ENCODE measurements around the gene KIF15.
A peak's percentile ranks its signal among the peaks of the same experiment; 100 is the strongest.

Gene KIF15, protein sequence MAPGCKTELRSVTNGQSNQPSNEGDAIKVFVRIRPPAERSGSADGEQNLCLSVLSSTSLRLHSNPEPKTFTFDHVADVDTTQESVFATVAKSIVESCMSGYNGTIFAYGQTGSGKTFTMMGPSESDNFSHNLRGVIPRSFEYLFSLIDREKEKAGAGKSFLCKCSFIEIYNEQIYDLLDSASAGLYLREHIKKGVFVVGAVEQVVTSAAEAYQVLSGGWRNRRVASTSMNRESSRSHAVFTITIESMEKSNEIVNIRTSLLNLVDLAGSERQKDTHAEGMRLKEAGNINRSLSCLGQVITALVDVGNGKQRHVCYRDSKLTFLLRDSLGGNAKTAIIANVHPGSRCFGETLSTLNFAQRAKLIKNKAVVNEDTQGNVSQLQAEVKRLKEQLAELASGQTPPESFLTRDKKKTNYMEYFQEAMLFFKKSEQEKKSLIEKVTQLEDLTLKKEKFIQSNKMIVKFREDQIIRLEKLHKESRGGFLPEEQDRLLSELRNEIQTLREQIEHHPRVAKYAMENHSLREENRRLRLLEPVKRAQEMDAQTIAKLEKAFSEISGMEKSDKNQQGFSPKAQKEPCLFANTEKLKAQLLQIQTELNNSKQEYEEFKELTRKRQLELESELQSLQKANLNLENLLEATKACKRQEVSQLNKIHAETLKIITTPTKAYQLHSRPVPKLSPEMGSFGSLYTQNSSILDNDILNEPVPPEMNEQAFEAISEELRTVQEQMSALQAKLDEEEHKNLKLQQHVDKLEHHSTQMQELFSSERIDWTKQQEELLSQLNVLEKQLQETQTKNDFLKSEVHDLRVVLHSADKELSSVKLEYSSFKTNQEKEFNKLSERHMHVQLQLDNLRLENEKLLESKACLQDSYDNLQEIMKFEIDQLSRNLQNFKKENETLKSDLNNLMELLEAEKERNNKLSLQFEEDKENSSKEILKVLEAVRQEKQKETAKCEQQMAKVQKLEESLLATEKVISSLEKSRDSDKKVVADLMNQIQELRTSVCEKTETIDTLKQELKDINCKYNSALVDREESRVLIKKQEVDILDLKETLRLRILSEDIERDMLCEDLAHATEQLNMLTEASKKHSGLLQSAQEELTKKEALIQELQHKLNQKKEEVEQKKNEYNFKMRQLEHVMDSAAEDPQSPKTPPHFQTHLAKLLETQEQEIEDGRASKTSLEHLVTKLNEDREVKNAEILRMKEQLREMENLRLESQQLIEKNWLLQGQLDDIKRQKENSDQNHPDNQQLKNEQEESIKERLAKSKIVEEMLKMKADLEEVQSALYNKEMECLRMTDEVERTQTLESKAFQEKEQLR (N-terminal part only)

DNA sequence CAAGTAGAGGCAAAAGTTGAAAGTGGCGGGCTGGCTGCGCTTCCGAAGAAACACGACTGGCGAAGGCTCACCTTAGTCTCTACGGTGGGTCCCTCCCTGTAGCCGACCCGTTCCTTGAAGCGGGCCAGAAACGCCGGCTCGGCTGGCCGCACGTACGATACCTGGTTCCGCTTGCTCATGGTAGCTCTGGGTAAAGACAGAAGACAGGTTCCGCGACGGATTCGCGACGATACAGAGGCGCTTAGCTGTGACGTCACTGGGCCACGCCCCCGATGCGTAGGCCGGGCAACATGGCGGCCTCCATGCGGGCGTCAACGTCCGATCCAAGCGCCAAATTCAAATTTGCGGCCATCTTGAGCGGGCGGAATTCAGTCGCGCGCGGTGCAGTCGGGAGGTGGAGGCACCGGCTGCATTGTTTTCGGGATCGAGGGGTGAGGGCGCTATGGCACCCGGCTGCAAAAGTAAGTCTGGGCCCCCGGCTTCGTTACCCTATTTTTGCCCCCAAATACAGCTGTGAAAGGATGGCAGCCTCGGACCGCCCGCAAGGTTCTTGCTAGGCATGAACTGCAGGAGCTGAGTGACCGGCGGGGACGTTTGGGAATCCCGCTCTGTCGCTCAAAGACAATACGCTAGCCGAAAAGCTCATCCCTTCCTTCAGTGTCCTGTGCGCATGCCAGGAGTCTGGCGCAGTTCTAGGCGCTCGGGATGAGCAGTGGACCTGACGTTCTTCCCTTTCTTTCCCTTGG lies at the start of gene KIF15, which contains the start of gene KIAA1143:
TSS of gene KIF15 (plus strand) at position 371 of the 746 bp plus-strand sequence. CDS start at position 443, 72 bp downstream.
TSS of gene KIAA1143 (minus strand) at position 196 of the 746 bp plus-strand sequence. CDS start at position 179, 17 bp downstream.
- no peaks in the 10 kb centered on the region for H3K27me3 ChIP-seq (ENCODE audit: control insufficient read depth, low read length)
- H3K4me2 ChIP-seq (ENCODE audit: low read length) = peak within 1 kb of the TSS; percentile 83
- H3K4me1 ChIP-seq (ENCODE audit: control insufficient read depth, low read length) = peaks cover 11% of the 10 kb centered on the region
- peaks cover 15% of the 10 kb centered on the region for H3K9me3 ChIP-seq (ENCODE audit: control insufficient read depth, insufficient read depth, low read length)
- H3K79me2 ChIP-seq (ENCODE audit: control insufficient read depth, low read length) = peaks cover 96% of the 10 kb centered on the region
- H3F3A ChIP-seq (ENCODE audit: control insufficient read depth, insufficient read depth) = no peaks in the 10 kb centered on the region
- no peaks in the 10 kb centered on the region for H4K20me1 ChIP-seq (ENCODE audit: control insufficient read depth, insufficient read depth, low read depth, low read length)
- H3K4me3 ChIP-seq (ENCODE audit: low read length) = peak within 1 kb of the TSS; percentile 94
- H3K36me3 ChIP-seq (ENCODE audit: control insufficient read depth, low read length) = peaks cover 78% of the 10 kb centered on the region
- H3K9me2 ChIP-seq (replicated peaks; ENCODE audit: control insufficient read depth, low read length) = no peaks in the 10 kb centered on the region
- TF ChIP-seq CTCF (IDR thresholded peaks at IDR 0.05; ENCODE audit: low read depth, low read length, poor library complexity, severe bottlenecking) = peak; percentile 58
- TF ChIP-seq EZH2phosphoT487 (IDR thresholded peaks at IDR 0.05; ENCODE audit: borderline replicate concordance, low read length) = no peak
- H3K27ac ChIP-seq (ENCODE audit: low read depth, low read length) = peak within 1 kb of the TSS; percentile 54

- H3K9me3 ChIP-seq (ENCODE audit: control insufficient read depth, insufficient read depth, low read length) = peaks cover 8% of the 10 kb centered on the region; the same call in 1 of the 2 replicates
- H3K4me2 ChIP-seq (ENCODE audit: low read length) = peak within 1 kb of the TSS; percentile 56
- TF ChIP-seq CTCF (IDR thresholded peaks at IDR 0.05; ENCODE audit: low read depth, low read length, poor library complexity, severe bottlenecking) (no peak), EZH2phosphoT487 (IDR thresholded peaks at IDR 0.05; ENCODE audit: borderline replicate concordance, low read length) (no peak)
- H4K20me1 ChIP-seq (ENCODE audit: control insufficient read depth, insufficient read depth, low read depth, low read length) = no peaks in the 10 kb centered on the region
- no peaks in the 10 kb centered on the region for H3K4me1 ChIP-seq (ENCODE audit: control insufficient read depth, low read length)
- peak within 1 kb of the TSS; percentile 73 for H3K4me3 ChIP-seq (ENCODE audit: low read length)
- no peak within 1 kb of the TSS for H3K27ac ChIP-seq (ENCODE audit: low read depth, low read length)
- H3K9me2 ChIP-seq (replicated peaks; ENCODE audit: control insufficient read depth, low read length) = no peaks in the 10 kb centered on the region
- H3K27me3 ChIP-seq (ENCODE audit: control insufficient read depth, low read length) = no peaks in the 10 kb centered on the region
- H3K79me2 ChIP-seq (ENCODE audit: control insufficient read depth, low read length) = no peaks in the 10 kb centered on the region
- no peaks in the 10 kb centered on the region for H3F3A ChIP-seq (ENCODE audit: control insufficient read depth, insufficient read depth)
- no peaks in the 10 kb centered on the region for H3K36me3 ChIP-seq (ENCODE audit: control insufficient read depth, low read length)
Observed at GRCh38 chr3:44712455-44713075, 49.0 kb upstream of the KIF15 start, which contains the start of gene ZNF502. ZNF502 (plus strand) TSS chr3:44712660; CDS start chr3:44720262, 7,602 bp downstream.
